Endothelial cell of umbilical vein (primary cell): ENCODE measurements around the gene INTS2. TPM values are rescaled to one million over a fixed set of nuclear protein-coding genes. Genes with fewer than 3 reads are reported as not detected.

ENCODE experiments used
- BruUV-seq: library from RNA; stranded (reverse); fragments of 400-500 nt; replicated peaks from 2 replicates; lab custom pipeline; 2021; lab: Mats Ljungman, UMichigan
- CTCF ChIA-PET: fragments of 300-600, 350-600 bp; sonication (Branson Sonifier 250); formaldehyde crosslinking; loops from one replicate; lab custom pipeline; 2021; ENCODE audit warnings: antibody characterized with exemption, inconsistent platforms; lab: Charles Lee
- POLR2A ChIA-PET: fragments of 300-600, 350-600 bp; sonication (Branson Sonifier 250); formaldehyde crosslinking; loops from one replicate; lab custom pipeline; 2021; ENCODE audit warnings: antibody characterized with exemption, inconsistent platforms; lab: Charles Lee
- DNase-seq: peaks from one replicate; pipeline ENCODE4 v3.0.0-alpha.2; 2011; ENCODE audit warnings: low read depth, low spot score
- FAIRE-seq: peaks from 2 replicates; lab custom pipeline; 2011; peaks lifted over from hg19 to GRCh38; lab: Jason Lieb, UNC
- H2AFZ ChIP-seq: 2 replicates; pipeline ENCODE4 v1.6.0; 2012; ENCODE audit warnings: low read depth, low read length, control low read depth, inconsistent platforms
- H3K27ac ChIP-seq: 2 replicates; pipeline ENCODE4 v1.5.1; 2011; ENCODE audit warnings: low read depth, mild to moderate bottlenecking, control low read depth, low read length, moderate library complexity; ENCODE audit not compliant: insufficient read depth
- H3K27me3 ChIP-seq, 2 experiments: 2 replicates each; pipeline versions ENCODE4 v1.6.0 to v1.6.1; 2011; ENCODE audit warnings: low read length in 2 of 2, mixed read lengths in 1 of 2; ENCODE audit not compliant: control insufficient read depth in 2 of 2, insufficient read depth in 2 of 2
- H3K36me3 ChIP-seq, 2 experiments: 2 replicates in 1 of 2; 3 replicates in 1 of 2; pipeline ENCODE4 v1.5.1; 2011; ENCODE audit warnings: low read length in 2 of 2, mild to moderate bottlenecking in 1 of 2, moderate library complexity in 1 of 2; ENCODE audit not compliant: control insufficient read depth in 2 of 2, insufficient read depth in 2 of 2; ENCODE audit errors: extremely low read depth in 1 of 2
- H3K4me1 ChIP-seq: 3 replicates; pipeline ENCODE4 v1.5.1; 2011; ENCODE audit warnings: mild to moderate bottlenecking, low read length; ENCODE audit not compliant: control insufficient read depth, insufficient read depth; ENCODE audit errors: extremely low read depth
- H3K4me2 ChIP-seq: 2 replicates; pipeline ENCODE4 v1.6.1; 2011; ENCODE audit warnings: low read length, control low read depth, mixed read lengths; ENCODE audit not compliant: insufficient read depth
- H3K4me3 ChIP-seq, 3 experiments: fragments of 200-600 bp in 1 of 3; sonication (generic), shearing (Covaris generic) in 1 of 3; replicated peaks in 1 of 3; 2 replicates each; pipeline ENCODE4 v1.5.1; 2011 to 2016; ENCODE audit warnings: control low read depth in 3 of 3, low read length in 3 of 3, mild to moderate bottlenecking in 2 of 3, inconsistent platforms in 1 of 3, low read depth in 1 of 3, moderate library complexity in 1 of 3; ENCODE audit not compliant: insufficient read depth in 1 of 3
- H3K79me2 ChIP-seq: 2 replicates; pipeline ENCODE4 v1.6.0; 2012; ENCODE audit warnings: low read length, inconsistent platforms; ENCODE audit not compliant: control insufficient read depth, insufficient read depth
- H3K9ac ChIP-seq: replicated peaks from 2 replicates; pipeline ENCODE3; 2011; ENCODE audit warnings: low read length, control low read depth; ENCODE audit not compliant: insufficient read depth; ENCODE audit errors: extremely low read depth
- H3K9me1 ChIP-seq: replicated peaks from 3 replicates; pipeline ENCODE4 v1.6.0; 2011; ENCODE audit warnings: mild to moderate bottlenecking, low read length; ENCODE audit not compliant: control insufficient read depth, insufficient read depth; ENCODE audit errors: extremely low read depth
- H3K9me3 ChIP-seq: replicated peaks from 2 replicates; pipeline ENCODE4 v1.5.1; 2012; ENCODE audit warnings: low read length, inconsistent platforms; ENCODE audit not compliant: control insufficient read depth, insufficient read depth
- H4K20me1 ChIP-seq: replicated peaks from 2 replicates; pipeline ENCODE3; 2011; ENCODE audit warnings: mild to moderate bottlenecking, low read length; ENCODE audit not compliant: control insufficient read depth, insufficient read depth; ENCODE audit errors: extremely low read depth
- EZH2 ChIP-seq: IDR thresholded peaks from 2 replicates; pipeline ENCODE4 v1.6.1; 2012; ENCODE audit warnings: borderline replicate concordance, low read depth, mild to moderate bottlenecking, moderate library complexity, low read length, inconsistent platforms; ENCODE audit not compliant: severe bottlenecking
- FOS ChIP-seq: IDR thresholded peaks from 2 replicates; pipeline ENCODE4 v1.6.1; 2011; ENCODE audit warnings: mild to moderate bottlenecking, low read length, moderate library complexity, borderline replicate concordance; ENCODE audit not compliant: insufficient read depth
- GATA2 ChIP-seq: IDR thresholded peaks from 2 replicates; pipeline ENCODE4 v1.7.0; 2011; ENCODE audit warnings: low read depth, mild to moderate bottlenecking, moderate library complexity, mixed read lengths, low read length; ENCODE audit not compliant: insufficient read length, insufficient read depth
- JUN ChIP-seq: IDR thresholded peaks from 2 replicates; pipeline ENCODE4 v1.6.1; 2011; ENCODE audit warnings: borderline replicate concordance, low read depth; ENCODE audit not compliant: insufficient read length, insufficient read depth
- MYC ChIP-seq: IDR thresholded peaks from one replicate; pipeline ENCODE4 v1.6.1; 2011; ENCODE audit warnings: mild to moderate bottlenecking, low read depth, low read length
- POLR2A ChIP-seq: IDR thresholded peaks from 2 replicates; pipeline ENCODE4 v1.6.1; 2012; ENCODE audit warnings: low read depth, mild to moderate bottlenecking, control low read depth, low read length
- POLR2AphosphoS5 ChIP-seq: IDR thresholded peaks from 2 replicates; pipeline ENCODE4 v1.6.1; 2012; ENCODE audit warnings: low read depth, mild to moderate bottlenecking, control low read depth, low read length, moderate library complexity; ENCODE audit not compliant: insufficient read depth
- dilution Hi-C: fragments of 300-500 bp; cut with MboI; formaldehyde crosslinking; loops from one replicate; pipeline ENCODE4 v1.15.0; 2019; ENCODE audit warnings: low sequenced_read_pairs; ENCODE audit not compliant: extremely low pct_ligation_motif_present
- intact Hi-C: fragments of 100-400 bp; cut with micrococcal nuclease; formaldehyde crosslinking; loops from one replicate; pipeline ENCODE4 v1.10.0; 2022
- polyA plus RNA-seq, 4 experiments: library from polyadenylated mRNA; depleted of rRNA in 3 of 4; stranded (reverse) in 3 of 4; unstranded in 1 of 4; fragments of >200 nt; gene quantifications; 2 replicates each; pipeline versions ENCODE4 v1.2.1 to v1.2.3, GENCODE V29; 2011 to 2012; ENCODE audit warnings: missing spikeins in 1 of 4
- total RNA-seq: library from RNA; stranded (reverse); gene quantifications from 2 replicates; pipeline ENCODE4 v1.2.3, GENCODE V29; 2021
- TF ChIP-seq, protein P1 (sequence below): IDR thresholded peaks from 2 replicates; pipeline ENCODE4 v1.6.1; 2011; ENCODE audit not compliant: insufficient read depth, insufficient read length
- TF ChIP-seq, protein P2 (sequence below), 2 donors: IDR thresholded peaks; 1 replicate in 1 of 2; 2 replicates in 1 of 2; pipeline ENCODE4 v1.5.1; 2011; ENCODE audit warnings: low read length in 2 of 2, mild to moderate bottlenecking in 2 of 2, moderate library complexity in 2 of 2, control low read depth in 1 of 2, inconsistent platforms in 1 of 2, low read depth in 1 of 2; ENCODE audit not compliant: insufficient read depth in 1 of 2; ENCODE audit errors: extremely low read depth in 1 of 2

Gene INTS2
- total and polyA plus RNA-seq, 2 donors (not counting 3 experiments of a cell fraction or from before 2014, with no cell fraction given): 6.2 to 13.4 TPM

DNA sequence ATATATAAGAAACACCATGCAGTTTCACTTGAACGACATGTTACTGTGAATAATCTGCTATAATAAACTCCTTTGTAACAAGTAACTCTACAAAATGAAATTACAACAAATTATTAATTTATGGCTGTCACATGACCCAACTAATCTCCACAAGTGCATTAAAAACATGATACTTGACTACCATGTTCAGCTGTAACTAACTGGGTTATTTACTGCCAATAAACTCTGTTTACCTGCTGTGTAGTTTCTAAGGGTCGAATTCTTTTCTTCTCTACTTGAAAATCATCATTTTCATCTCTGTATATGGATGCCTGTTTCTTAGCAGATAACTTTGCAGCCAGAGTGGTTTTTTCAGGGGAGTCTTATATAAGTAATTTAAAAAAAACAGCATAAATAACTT lies 78.9 kb downstream of the INTS2 start:
- H3K9ac ChIP-seq: no peak overlapping the region
- H3K4me2 ChIP-seq: no peak overlapping the region
- no peaks in the 10 kb centered on the region for H3K9me1 ChIP-seq
- no peaks in the 10 kb centered on the region for H4K20me1 ChIP-seq
- no peaks in the 10 kb centered on the region for H3K27me3 ChIP-seq
- H3K36me3 ChIP-seq: peaks cover 0 to 4% of the 10 kb centered on the region in 2 experiments
- H3K79me2 ChIP-seq: no peaks in the 10 kb centered on the region
- ChIA-PET POLR2A (no interaction called here), CTCF (no interaction called here)
- intact Hi-C loops: no loop called here
- H3K27ac ChIP-seq: no peak overlapping the region
- DNase-seq (no peak), FAIRE-seq (no peak)
- H3K4me1 ChIP-seq: no peaks in the 10 kb centered on the region
- H3K9me3 ChIP-seq: no peaks in the 10 kb centered on the region
- H2AFZ ChIP-seq: no peak overlapping the region
- no peak for TF ChIP-seq FOS
- no peak for TF ChIP-seq EZH2
- TF ChIP-seq JUN: no peak
- no peak for TF ChIP-seq MYC
- TF ChIP-seq, protein P1, sequence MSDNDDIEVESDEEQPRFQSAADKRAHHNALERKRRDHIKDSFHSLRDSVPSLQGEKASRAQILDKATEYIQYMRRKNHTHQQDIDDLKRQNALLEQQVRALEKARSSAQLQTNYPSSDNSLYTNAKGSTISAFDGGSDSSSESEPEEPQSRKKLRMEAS: no peak
- TF ChIP-seq, protein P2, sequence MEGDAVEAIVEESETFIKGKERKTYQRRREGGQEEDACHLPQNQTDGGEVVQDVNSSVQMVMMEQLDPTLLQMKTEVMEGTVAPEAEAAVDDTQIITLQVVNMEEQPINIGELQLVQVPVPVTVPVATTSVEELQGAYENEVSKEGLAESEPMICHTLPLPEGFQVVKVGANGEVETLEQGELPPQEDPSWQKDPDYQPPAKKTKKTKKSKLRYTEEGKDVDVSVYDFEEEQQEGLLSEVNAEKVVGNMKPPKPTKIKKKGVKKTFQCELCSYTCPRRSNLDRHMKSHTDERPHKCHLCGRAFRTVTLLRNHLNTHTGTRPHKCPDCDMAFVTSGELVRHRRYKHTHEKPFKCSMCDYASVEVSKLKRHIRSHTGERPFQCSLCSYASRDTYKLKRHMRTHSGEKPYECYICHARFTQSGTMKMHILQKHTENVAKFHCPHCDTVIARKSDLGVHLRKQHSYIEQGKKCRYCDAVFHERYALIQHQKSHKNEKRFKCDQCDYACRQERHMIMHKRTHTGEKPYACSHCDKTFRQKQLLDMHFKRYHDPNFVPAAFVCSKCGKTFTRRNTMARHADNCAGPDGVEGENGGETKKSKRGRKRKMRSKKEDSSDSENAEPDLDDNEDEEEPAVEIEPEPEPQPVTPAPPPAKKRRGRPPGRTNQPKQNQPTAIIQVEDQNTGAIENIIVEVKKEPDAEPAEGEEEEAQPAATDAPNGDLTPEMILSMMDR (IDR thresholded peaks at IDR 0.05; ENCODE audit: extremely low read depth in 1 of 2, insufficient read depth in 1 of 2, low read depth in 1 of 2, low read length in 2 of 2): no peak
- TF ChIP-seq GATA2: no peak
- TF ChIP-seq POLR2A: no peak
- TF ChIP-seq POLR2AphosphoS5: no peak
- dilution Hi-C loops: no loop called here
- no peak overlapping the region for H3K4me3 ChIP-seq
- BruUV-seq: no TSS peak
